GM12878 (cell line): ENCODE results near the gene TPM4. TPM values are rescaled to one million over a fixed set of nuclear protein-coding genes. Genes with fewer than 3 reads are reported as not detected.
A peak's percentile ranks its signal among the peaks of the same experiment; 100 is the strongest.

Experiments used
- ATAC-seq: fragments of 200-7000 bp; cut with Tn5 transposase; 3 replicates; pipeline ENCODE4 v1.9.1; 2020; ENCODE audit warnings: mild to moderate bottlenecking, moderate library complexity
- BruUV-seq: library from RNA; stranded (reverse); fragments of 400-500 nt; replicated peaks from 2 replicates; lab custom pipeline; 2021; lab: Mats Ljungman, UMichigan
- CTCF ChIA-PET: fragments of 300-600 bp; sonication (Branson Sonifier 250); formaldehyde crosslinking; extraction: SDS; loops from one replicate; lab custom pipeline; 2021; ENCODE audit warnings: inconsistent platforms; lab: Yijun Ruan, JAX
- POLR2A ChIA-PET: fragments of 350-600 bp; formaldehyde crosslinking; extraction: SDS; loops from one replicate; lab custom pipeline; 2021; ENCODE audit warnings: inconsistent platforms; lab: Charles Lee
- RAD21 ChIA-PET: fragments of 300-600 bp; sonication (Branson Sonifier 250); formaldehyde crosslinking; loops from one replicate; lab custom pipeline; 2023; ENCODE audit warnings: antibody characterized with exemption; ENCODE audit not compliant: unreplicated experiment; lab: Charles Lee
- SMC1A ChIA-PET: fragments of 300-600 bp; sonication (Branson Sonifier 250); formaldehyde crosslinking; loops from one replicate; lab custom pipeline; 2023; ENCODE audit not compliant: unreplicated experiment, uncharacterized antibody; lab: Charles Lee
- DNase-seq: peaks from one replicate; pipeline ENCODE4 v3.0.0-alpha.2; 2011; ENCODE audit warnings: low read depth, low spot score
- FAIRE-seq: peaks from 3 replicates; lab custom pipeline; 2011; peaks lifted over from hg19 to GRCh38; lab: Jason Lieb, UNC
- H2AFZ ChIP-seq: 2 replicates; pipeline ENCODE4 v1.6.0; 2011; ENCODE audit warnings: low read depth, low read length, control low read depth; ENCODE audit not compliant: control insufficient read depth
- H3K27ac ChIP-seq: 2 replicates; pipeline ENCODE4 v1.5.1; 2011; ENCODE audit warnings: control low read depth; ENCODE audit not compliant: control insufficient read depth, insufficient read depth
- H3K27me3 ChIP-seq, 2 experiments: replicated peaks in 1 of 2; 2 replicates each; pipeline versions ENCODE4 v1.6.0 to v1.6.1; 2011; ENCODE audit warnings: low read length in 1 of 2; ENCODE audit not compliant: control insufficient read depth in 2 of 2, insufficient read depth in 2 of 2
- H3K36me3 ChIP-seq, 2 experiments: 2 replicates each; pipeline ENCODE4 v1.5.1; 2011; ENCODE audit warnings: low read length in 1 of 2; ENCODE audit not compliant: control insufficient read depth in 2 of 2, insufficient read depth in 2 of 2
- H3K4me1 ChIP-seq: 2 replicates; pipeline ENCODE4 v1.6.1; 2011; ENCODE audit warnings: mild to moderate bottlenecking, low read length, moderate library complexity, mixed read lengths; ENCODE audit not compliant: control insufficient read depth, insufficient read depth
- H3K4me2 ChIP-seq: 2 replicates; pipeline ENCODE4 v1.6.0; 2011; ENCODE audit warnings: control low read depth; ENCODE audit not compliant: control insufficient read depth, insufficient read depth
- H3K4me3 ChIP-seq: fragments of 200-600 bp; sonication (generic); 2 replicates; pipeline ENCODE4 v1.5.1; 2016
- H3K79me2 ChIP-seq: 2 replicates; pipeline ENCODE4 v1.6.0; 2011; ENCODE audit warnings: low read length; ENCODE audit not compliant: control insufficient read depth, insufficient read depth
- H3K9ac ChIP-seq: 2 replicates; pipeline ENCODE4 v1.8.0; 2011; ENCODE audit warnings: low read length, control low read depth, mixed read lengths; ENCODE audit not compliant: control insufficient read depth, insufficient read depth
- H3K9me3 ChIP-seq: replicated peaks from 3 replicates; pipeline ENCODE4 v1.5.1; 2011; ENCODE audit warnings: mild to moderate bottlenecking, low read length; ENCODE audit not compliant: control insufficient read depth, insufficient read depth
- H4K20me1 ChIP-seq: 2 replicates; pipeline ENCODE4 v1.6.0; 2011; ENCODE audit not compliant: control insufficient read depth, insufficient read depth
- BCL11A ChIP-seq: IDR thresholded peaks from 2 replicates; pipeline ENCODE4 v1.6.1; 2011; ENCODE audit warnings: low read depth, low read length
- CHD2 ChIP-seq: IDR thresholded peaks from 2 replicates; pipeline ENCODE4 v1.6.1; 2011; ENCODE audit warnings: low read depth, low read length, improper control_type of control experiment, borderline replicate concordance
- SMARCA5 ChIP-seq: fragments of 450-650 bp; IDR thresholded peaks from 2 replicates; pipeline ENCODE4 v1.6.1; 2017; ENCODE audit warnings: mild to moderate bottlenecking
- SRF ChIP-seq, 2 experiments: IDR thresholded peaks; 2 replicates each; pipeline ENCODE4 v1.6.1; 2011; ENCODE audit warnings: low read depth in 2 of 2, low read length in 2 of 2, mild to moderate bottlenecking in 1 of 2, moderate library complexity in 1 of 2
- TCF12 ChIP-seq: IDR thresholded peaks from 2 replicates; pipeline ENCODE4 v1.6.1; 2011; ENCODE audit warnings: low read depth, mild to moderate bottlenecking, low read length
- TCF3 ChIP-seq: IDR thresholded peaks from 2 replicates; pipeline ENCODE4 v1.6.1; 2012; ENCODE audit warnings: low read depth, mild to moderate bottlenecking, low read length, borderline replicate concordance; ENCODE audit not compliant: insufficient read depth
- WGBS: methylation state at CpG from one replicate; pipeline ENCODE4 v1.1.6; 2016; ENCODE audit warnings: low lambda C conversion rate; ENCODE audit not compliant: insufficient replicate concordance, insufficient coverage; ENCODE audit errors: missing lambda C conversion rate; 5-methylcytosine and 5-hydroxymethylcytosine counted together
- in situ Hi-C: fragments of 300-500 bp; cut with MboI; formaldehyde crosslinking; loops from 9 replicates; pipeline ENCODE4 v1.14.3; 2018; ENCODE audit warnings: mixed read lengths
- intact Hi-C: fragments of 100-400 bp; cut with micrococcal nuclease; formaldehyde crosslinking; loops from one replicate; pipeline ENCODE4 v1.14.2; 2022; ENCODE audit not compliant: unreplicated experiment
- polyA plus RNA-seq, 11 experiments: library from polyadenylated mRNA; depleted of rRNA in 4 of 11; unstranded in 6 of 11; stranded (reverse) in 5 of 11; fragments of >200 nt; fragmentation: Nextera tagmentation in 4 of 11; fragmentation: Illumina TruSeq in 1 of 11; extraction: Ambion mirVana in 4 of 11; extraction: Trizol in 1 of 11; gene quantifications; 1 replicate in 1 of 11; 2 replicates in 10 of 11; pipeline versions ENCODE4 v1.2.1 to v1.2.3, GENCODE V29; 2011 to 2016; ENCODE audit warnings: inconsistent platforms in 2 of 11, missing spikeins in 2 of 11, low read depth in 1 of 11
- total RNA-seq, 4 experiments: library from RNA; depleted of rRNA in 3 of 4; stranded (reverse); fragments of >200 nt in 3 of 4; fragmentation: Illumina TruSeq in 1 of 4; extraction: Trizol in 1 of 4; gene quantifications; 2 replicates each; pipeline versions ENCODE4 v1.2.1 to v1.2.3, GENCODE V29; 2013 to 2021
- TF ChIP-seq, protein P1 (sequence below): fragments of 450-650 bp; IDR thresholded peaks from 2 replicates; pipeline ENCODE4 v1.6.1; 2017; ENCODE audit warnings: mild to moderate bottlenecking, moderate library complexity
- TF ChIP-seq, protein P2 (sequence below): IDR thresholded peaks from 2 replicates; pipeline ENCODE4 v1.6.1; 2012; ENCODE audit warnings: improper control_type of control experiment, low read depth, low read length; ENCODE audit not compliant: insufficient replicate concordance

The TPM4 gene
- total and polyA plus RNA-seq, 10 of the 15 experiments (the other 5 are each of a cell fraction or from before 2014, with no cell fraction given) = 183 to 620 (median 407) TPM

- ChIA-PET POLR2A (interaction anchor here (0.7 to 1.0 kb wide), 2 partner anchors 15 to 112 kb away, joined by 3 to 4 read pairs; no protein-coding TSS in a partner anchor), CTCF (interaction anchor here (0.8 to 6.8 kb wide), 8 partner anchors 6 to 114 kb away, joined by 4 to 45 read pairs (median 6); partner anchors contain the start of gene FAM32A), SMC1A (interaction anchor here (0.6 to 1.6 kb wide), 5 partner anchors 28 to 220 kb away, joined by 3 to 7 read pairs (median 4); partner anchors contain the start of gene FAM32A), RAD21 (interaction anchor here (0.7 to 2.0 kb wide), 6 partner anchors 7 to 87 kb away, joined by 3 to 6 read pairs (median 4); no protein-coding TSS in a partner anchor)
- no peaks in the 10 kb centered on the region for H3K9me3 ChIP-seq
- peak overlapping the region; percentile 2; the same call in 1 of the 2 replicates for H3K9ac ChIP-seq
- H2AFZ ChIP-seq = peak overlapping the region; percentile 98
- TF ChIP-seq, protein P1, sequence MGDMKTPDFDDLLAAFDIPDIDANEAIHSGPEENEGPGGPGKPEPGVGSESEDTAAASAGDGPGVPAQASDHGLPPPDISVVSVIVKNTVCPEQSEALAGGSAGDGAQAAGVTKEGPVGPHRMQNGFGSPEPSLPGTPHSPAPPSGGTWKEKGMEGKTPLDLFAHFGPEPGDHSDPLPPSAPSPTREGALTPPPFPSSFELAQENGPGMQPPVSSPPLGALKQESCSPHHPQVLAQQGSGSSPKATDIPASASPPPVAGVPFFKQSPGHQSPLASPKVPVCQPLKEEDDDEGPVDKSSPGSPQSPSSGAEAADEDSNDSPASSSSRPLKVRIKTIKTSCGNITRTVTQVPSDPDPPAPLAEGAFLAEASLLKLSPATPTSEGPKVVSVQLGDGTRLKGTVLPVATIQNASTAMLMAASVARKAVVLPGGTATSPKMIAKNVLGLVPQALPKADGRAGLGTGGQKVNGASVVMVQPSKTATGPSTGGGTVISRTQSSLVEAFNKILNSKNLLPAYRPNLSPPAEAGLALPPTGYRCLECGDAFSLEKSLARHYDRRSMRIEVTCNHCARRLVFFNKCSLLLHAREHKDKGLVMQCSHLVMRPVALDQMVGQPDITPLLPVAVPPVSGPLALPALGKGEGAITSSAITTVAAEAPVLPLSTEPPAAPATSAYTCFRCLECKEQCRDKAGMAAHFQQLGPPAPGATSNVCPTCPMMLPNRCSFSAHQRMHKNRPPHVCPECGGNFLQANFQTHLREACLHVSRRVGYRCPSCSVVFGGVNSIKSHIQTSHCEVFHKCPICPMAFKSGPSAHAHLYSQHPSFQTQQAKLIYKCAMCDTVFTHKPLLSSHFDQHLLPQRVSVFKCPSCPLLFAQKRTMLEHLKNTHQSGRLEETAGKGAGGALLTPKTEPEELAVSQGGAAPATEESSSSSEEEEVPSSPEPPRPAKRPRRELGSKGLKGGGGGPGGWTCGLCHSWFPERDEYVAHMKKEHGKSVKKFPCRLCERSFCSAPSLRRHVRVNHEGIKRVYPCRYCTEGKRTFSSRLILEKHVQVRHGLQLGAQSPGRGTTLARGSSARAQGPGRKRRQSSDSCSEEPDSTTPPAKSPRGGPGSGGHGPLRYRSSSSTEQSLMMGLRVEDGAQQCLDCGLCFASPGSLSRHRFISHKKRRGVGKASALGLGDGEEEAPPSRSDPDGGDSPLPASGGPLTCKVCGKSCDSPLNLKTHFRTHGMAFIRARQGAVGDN = no peak
- no peak for TF ChIP-seq SMARCA5
- no peak for TF ChIP-seq TCF3
- TF ChIP-seq CHD2 = no peak
- TF ChIP-seq SRF (IDR thresholded peaks at IDR 0.05; ENCODE audit: low read depth in 2 of 2, low read length in 2 of 2) = no peak
- TF ChIP-seq, protein P2, sequence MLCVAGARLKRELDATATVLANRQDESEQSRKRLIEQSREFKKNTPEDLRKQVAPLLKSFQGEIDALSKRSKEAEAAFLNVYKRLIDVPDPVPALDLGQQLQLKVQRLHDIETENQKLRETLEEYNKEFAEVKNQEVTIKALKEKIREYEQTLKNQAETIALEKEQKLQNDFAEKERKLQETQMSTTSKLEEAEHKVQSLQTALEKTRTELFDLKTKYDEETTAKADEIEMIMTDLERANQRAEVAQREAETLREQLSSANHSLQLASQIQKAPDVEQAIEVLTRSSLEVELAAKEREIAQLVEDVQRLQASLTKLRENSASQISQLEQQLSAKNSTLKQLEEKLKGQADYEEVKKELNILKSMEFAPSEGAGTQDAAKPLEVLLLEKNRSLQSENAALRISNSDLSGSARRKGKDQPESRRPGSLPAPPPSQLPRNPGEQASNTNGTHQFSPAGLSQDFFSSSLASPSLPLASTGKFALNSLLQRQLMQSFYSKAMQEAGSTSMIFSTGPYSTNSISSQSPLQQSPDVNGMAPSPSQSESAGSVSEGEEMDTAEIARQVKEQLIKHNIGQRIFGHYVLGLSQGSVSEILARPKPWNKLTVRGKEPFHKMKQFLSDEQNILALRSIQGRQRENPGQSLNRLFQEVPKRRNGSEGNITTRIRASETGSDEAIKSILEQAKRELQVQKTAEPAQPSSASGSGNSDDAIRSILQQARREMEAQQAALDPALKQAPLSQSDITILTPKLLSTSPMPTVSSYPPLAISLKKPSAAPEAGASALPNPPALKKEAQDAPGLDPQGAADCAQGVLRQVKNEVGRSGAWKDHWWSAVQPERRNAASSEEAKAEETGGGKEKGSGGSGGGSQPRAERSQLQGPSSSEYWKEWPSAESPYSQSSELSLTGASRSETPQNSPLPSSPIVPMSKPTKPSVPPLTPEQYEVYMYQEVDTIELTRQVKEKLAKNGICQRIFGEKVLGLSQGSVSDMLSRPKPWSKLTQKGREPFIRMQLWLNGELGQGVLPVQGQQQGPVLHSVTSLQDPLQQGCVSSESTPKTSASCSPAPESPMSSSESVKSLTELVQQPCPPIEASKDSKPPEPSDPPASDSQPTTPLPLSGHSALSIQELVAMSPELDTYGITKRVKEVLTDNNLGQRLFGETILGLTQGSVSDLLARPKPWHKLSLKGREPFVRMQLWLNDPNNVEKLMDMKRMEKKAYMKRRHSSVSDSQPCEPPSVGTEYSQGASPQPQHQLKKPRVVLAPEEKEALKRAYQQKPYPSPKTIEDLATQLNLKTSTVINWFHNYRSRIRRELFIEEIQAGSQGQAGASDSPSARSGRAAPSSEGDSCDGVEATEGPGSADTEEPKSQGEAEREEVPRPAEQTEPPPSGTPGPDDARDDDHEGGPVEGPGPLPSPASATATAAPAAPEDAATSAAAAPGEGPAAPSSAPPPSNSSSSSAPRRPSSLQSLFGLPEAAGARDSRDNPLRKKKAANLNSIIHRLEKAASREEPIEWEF = no peak
- TF ChIP-seq TCF12 = no peak
- no peak for TF ChIP-seq BCL11A
- H3K4me1 ChIP-seq = peaks cover 24% of the 10 kb centered on the region
- no TSS peak for BruUV-seq
- FAIRE-seq (no peak), DNase-seq (no peak), ATAC-seq (no peak)
- H4K20me1 ChIP-seq = no peaks in the 10 kb centered on the region
- no peaks in the 10 kb centered on the region for H3K36me3 ChIP-seq
- WGBS = 92% methylated on average over 9 of the region's 9 CpGs
- H3K79me2 ChIP-seq = peaks cover 14% of the 10 kb centered on the region
- in situ Hi-C loops (no loop called here), intact Hi-C loops (no loop called here)
- no peak overlapping the region; the same call in 1 of the 2 replicates for H3K4me2 ChIP-seq
- peak overlapping the region; percentile 68 for H3K27ac ChIP-seq
- H3K4me3 ChIP-seq = no peak overlapping the region
- no peaks in the 10 kb centered on the region for H3K27me3 ChIP-seq
These were observed 5.1 kb upstream of the TPM4 start for GRCh38 chr19:16071072-16071691.
